ENCODE measurements around the gene SPTBN1. TPM values are rescaled to one million over a fixed set of nuclear protein-coding genes. Genes with fewer than 3 reads are reported as not detected.

The SPTBN1 gene
- total RNA-seq, 1 experiment from 2014 or later, result 204 TPM

- Mint-ChIP-seq H3K4me1 (peaks cover 63% of the 10 kb centered on the region), H3K4me3 (no peak overlapping the region), H3K36me3 (no peaks in the 10 kb centered on the region), H3K9me3 (no peaks in the 10 kb centered on the region), H3K27ac (no peak overlapping the region), H3K27me3 (ENCODE audit: low read depth) (no peaks in the 10 kb centered on the region)
- POLR2A ChIA-PET, result no interaction called here
- CTCF ChIA-PET, result no interaction called here
- ATAC-seq (no peak), DNase-seq (ENCODE audit: low spot score) (no peak)
- TF ChIP-seq GABPB1 (CRISPR knock-in tag; IDR thresholded peaks at IDR 0.05), result no peak
- no peak for TF ChIP-seq ZNF512 (CRISPR knock-in tag; IDR thresholded peaks at IDR 0.05; ENCODE audit: borderline replicate concordance)
- TF ChIP-seq ZNF425 (CRISPR knock-in tag; conservative IDR thresholded peaks at IDR 0.05), result no peak
- no peak for TF ChIP-seq ZNF317 (CRISPR knock-in tag; IDR thresholded peaks at IDR 0.05; ENCODE audit: borderline replicate concordance, low read depth)
- no peak for TF ChIP-seq OVOL2 (CRISPR knock-in tag; IDR thresholded peaks at IDR 0.05; ENCODE audit: borderline replicate concordance)
- no peak for TF ChIP-seq MYBL2 (CRISPR knock-in tag; IDR thresholded peaks at IDR 0.05)
- TF ChIP-seq E2F1 (CRISPR knock-in tag; IDR thresholded peaks at IDR 0.05), result no peak
- no peak for TF ChIP-seq ZNF138 (CRISPR knock-in tag; conservative IDR thresholded peaks at IDR 0.05)
- TF ChIP-seq TP53 (CRISPR knock-in tag; IDR thresholded peaks at IDR 0.05), result no peak
- TF ChIP-seq GTF2I (CRISPR knock-in tag; conservative IDR thresholded peaks at IDR 0.05), result no peak
- no peak for TF ChIP-seq NFATC4 (CRISPR knock-in tag; IDR thresholded peaks at IDR 0.05)
- TF ChIP-seq ARID4B (CRISPR knock-in tag; IDR thresholded peaks at IDR 0.05; ENCODE audit: borderline replicate concordance), result no peak
- no peak for TF ChIP-seq ERG (CRISPR knock-in tag; IDR thresholded peaks at IDR 0.05)
- TF ChIP-seq IRF1 (CRISPR knock-in tag; IDR thresholded peaks at IDR 0.05), result no peak
- TF ChIP-seq NFYB (CRISPR knock-in tag; conservative IDR thresholded peaks at IDR 0.05; ENCODE audit: low read depth), result no peak
These were observed 135.4 kb downstream of the SPTBN1 start for GRCh38 chr2:54591551-54591950.

All from WTC11 (cell line).